Activated T-cell treated with anti-CD3 and anti-CD28 coated beads, Interleukin-2, amount 50 U/mL, for 24 hours (primary cell): ENCODE data around the gene CACNA1S.

Experiments used
- DNase-seq: peaks from one replicate; pipeline ENCODE4 v3.0.0-alpha.2; 2020
- H3K27ac Mint-ChIP-seq: 2 replicates; pipeline ENCODE4 v1.8.0; 2020; ENCODE audit warnings: mild to moderate bottlenecking, mixed read lengths
- H3K27me3 Mint-ChIP-seq: 2 replicates; pipeline ENCODE4 v1.8.0; 2020; ENCODE audit warnings: mixed read lengths
- H3K36me3 Mint-ChIP-seq: 2 replicates; pipeline ENCODE4 v1.8.0; 2020; ENCODE audit warnings: low read depth, mixed read lengths
- H3K4me1 Mint-ChIP-seq: 2 replicates; pipeline ENCODE4 v1.8.0; 2020; ENCODE audit warnings: low read depth, mixed read lengths
- H3K4me3 Mint-ChIP-seq: 2 replicates; pipeline ENCODE4 v1.8.0; 2020; ENCODE audit warnings: mild to moderate bottlenecking, moderate library complexity, mixed read lengths
- H3K9me3 Mint-ChIP-seq: 2 replicates; pipeline ENCODE4 v1.8.0; 2020; ENCODE audit warnings: mixed read lengths

Gene CACNA1S

GRCh38 chr1:201143726-201144635 lies 31.8 kb upstream of the CACNA1S start:
- peak; percentile 12 for DNase-seq
- H3K4me1 Mint-ChIP-seq = no peaks in the 10 kb centered on the region
- H3K27me3 Mint-ChIP-seq = no peaks in the 10 kb centered on the region
- no peak overlapping the region for H3K27ac Mint-ChIP-seq
- no peaks in the 10 kb centered on the region for H3K9me3 Mint-ChIP-seq
- peaks cover 73% of the 10 kb centered on the region for H3K36me3 Mint-ChIP-seq
- H3K4me3 Mint-ChIP-seq = no peak overlapping the region

GRCh38 chr1:201142849-201143725 lies 30.9 kb upstream of the CACNA1S start:
- no peak overlapping the region for H3K27ac Mint-ChIP-seq
- no peak overlapping the region for H3K4me3 Mint-ChIP-seq
- no peaks in the 10 kb centered on the region for H3K4me1 Mint-ChIP-seq
- H3K9me3 Mint-ChIP-seq = no peaks in the 10 kb centered on the region
- peak; percentile 13 for DNase-seq
- peaks cover 71% of the 10 kb centered on the region for H3K36me3 Mint-ChIP-seq
- H3K27me3 Mint-ChIP-seq = no peaks in the 10 kb centered on the region

DNA sequence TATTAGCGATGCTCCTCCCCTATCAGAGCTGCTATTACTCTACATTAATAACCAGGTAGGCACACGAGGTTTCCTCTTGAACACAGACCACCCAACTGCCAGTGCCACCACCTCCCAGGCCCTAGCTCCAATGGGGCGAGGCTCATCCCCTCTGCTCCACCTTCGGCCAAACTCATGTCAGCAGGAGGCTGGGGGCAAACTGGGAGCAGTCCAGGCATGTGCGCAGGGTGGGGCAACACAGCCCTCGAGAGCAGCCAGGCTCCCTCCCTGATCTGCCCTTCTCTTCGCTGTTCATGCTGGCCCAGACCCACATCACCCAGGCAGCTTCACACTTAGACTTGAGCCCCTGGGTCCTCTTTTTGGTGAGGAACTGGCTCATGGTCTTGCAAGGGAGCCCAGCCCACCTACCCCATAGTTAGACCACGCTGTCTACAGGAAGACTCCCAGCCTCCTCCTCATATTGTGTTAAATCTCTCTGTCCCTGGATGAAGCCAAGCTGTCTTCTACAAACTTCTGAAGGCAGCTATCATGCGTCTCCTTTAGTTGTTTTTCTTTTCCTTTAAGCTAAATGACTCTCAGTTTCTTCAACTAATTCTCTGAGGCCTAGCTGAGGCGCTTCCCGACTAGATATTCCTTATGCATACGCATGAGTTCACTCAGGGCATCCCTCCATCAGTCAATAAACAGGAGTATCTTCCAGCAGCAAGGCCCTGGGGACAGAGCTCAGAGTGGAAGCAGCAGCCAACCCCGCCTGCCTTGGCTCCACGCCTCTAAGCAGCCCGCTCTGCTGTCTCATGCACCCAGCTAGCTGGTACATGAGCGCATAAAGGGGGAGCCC lies 30.0 kb upstream of the CACNA1S start:
- Mint-ChIP-seq H3K27ac (no peak overlapping the region), H3K36me3 (peaks cover 68% of the 10 kb centered on the region), H3K4me1 (no peaks in the 10 kb centered on the region), H3K9me3 (no peaks in the 10 kb centered on the region), H3K27me3 (no peaks in the 10 kb centered on the region), H3K4me3 (no peak overlapping the region)
- DNase-seq = peak; percentile 22

GRCh38 chr1:201141418-201141817 lies 29.2 kb upstream of the CACNA1S start:
- H3K9me3 Mint-ChIP-seq = no peaks in the 10 kb centered on the region
- no peak overlapping the region for H3K27ac Mint-ChIP-seq
- no peaks in the 10 kb centered on the region for H3K4me1 Mint-ChIP-seq
- no peaks in the 10 kb centered on the region for H3K27me3 Mint-ChIP-seq
- H3K36me3 Mint-ChIP-seq = peaks cover 64% of the 10 kb centered on the region
- H3K4me3 Mint-ChIP-seq = no peak overlapping the region
- DNase-seq = peak; percentile 12

DNA sequence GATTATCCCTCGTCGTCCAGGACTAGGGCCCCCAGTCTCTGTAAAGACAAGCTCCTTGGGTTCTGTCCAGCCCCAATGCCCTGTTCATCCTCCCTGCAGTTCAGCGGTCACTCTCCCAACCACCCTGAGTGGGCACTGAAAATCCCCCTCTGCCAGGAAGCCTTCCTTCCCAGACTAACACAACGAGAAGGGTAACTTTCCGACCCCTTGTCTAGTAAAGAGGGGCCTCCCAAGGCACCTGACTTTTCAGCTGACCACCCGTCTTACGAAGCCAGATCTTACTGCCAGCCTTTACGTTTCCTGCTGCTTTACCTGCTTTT lies 28.7 kb upstream of the CACNA1S start:
- H3K4me1 Mint-ChIP-seq = no peaks in the 10 kb centered on the region
- H3K27me3 Mint-ChIP-seq = no peaks in the 10 kb centered on the region
- no peaks in the 10 kb centered on the region for H3K9me3 Mint-ChIP-seq
- peak; percentile 12 for DNase-seq
- H3K27ac Mint-ChIP-seq = no peak overlapping the region
- no peak overlapping the region for H3K4me3 Mint-ChIP-seq
- H3K36me3 Mint-ChIP-seq = peaks cover 60% of the 10 kb centered on the region

GRCh38 chr1:201140235-201140940 lies 28.2 kb upstream of the CACNA1S start:
- no peaks in the 10 kb centered on the region for H3K4me1 Mint-ChIP-seq
- no peaks in the 10 kb centered on the region for H3K9me3 Mint-ChIP-seq
- H3K4me3 Mint-ChIP-seq = no peak overlapping the region
- DNase-seq = peak; percentile 2
- peaks cover 59% of the 10 kb centered on the region for H3K36me3 Mint-ChIP-seq
- H3K27ac Mint-ChIP-seq = no peak overlapping the region
- no peaks in the 10 kb centered on the region for H3K27me3 Mint-ChIP-seq

- Mint-ChIP-seq H3K4me1 (no peaks in the 10 kb centered on the region), H3K4me3 (no peak overlapping the region), H3K9me3 (no peaks in the 10 kb centered on the region), H3K36me3 (peaks cover 56% of the 10 kb centered on the region), H3K27ac (no peak overlapping the region), H3K27me3 (no peaks in the 10 kb centered on the region)
- no peak for DNase-seq
Measured at GRCh38 chr1:201139756-201140155, 27.5 kb upstream of the CACNA1S start.

DNA sequence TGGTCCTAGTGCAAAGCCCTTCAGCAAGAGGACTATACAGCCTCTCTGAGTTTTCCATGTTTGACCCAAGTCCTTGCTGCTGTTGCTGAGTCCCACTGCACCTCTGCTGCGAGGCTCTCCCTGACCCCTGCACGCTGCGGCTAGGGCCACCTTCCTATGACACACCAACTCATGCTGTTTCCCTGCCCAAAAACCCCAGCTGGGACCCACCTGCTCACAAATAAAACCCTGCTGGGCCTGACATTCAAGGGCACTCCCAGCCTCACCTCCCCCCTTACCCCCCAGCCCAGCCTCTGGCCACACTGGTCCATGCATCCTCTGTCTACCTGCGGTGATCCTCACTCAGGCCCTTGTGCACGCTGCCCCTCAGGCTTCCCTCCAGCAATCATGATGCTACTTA lies 27.1 kb upstream of the CACNA1S start:
- no peak overlapping the region for H3K27ac Mint-ChIP-seq
- no peaks in the 10 kb centered on the region for H3K4me1 Mint-ChIP-seq
- H3K36me3 Mint-ChIP-seq = peaks cover 52% of the 10 kb centered on the region
- H3K9me3 Mint-ChIP-seq = no peaks in the 10 kb centered on the region
- no peak for DNase-seq
- H3K4me3 Mint-ChIP-seq = no peak overlapping the region
- no peaks in the 10 kb centered on the region for H3K27me3 Mint-ChIP-seq

DNA sequence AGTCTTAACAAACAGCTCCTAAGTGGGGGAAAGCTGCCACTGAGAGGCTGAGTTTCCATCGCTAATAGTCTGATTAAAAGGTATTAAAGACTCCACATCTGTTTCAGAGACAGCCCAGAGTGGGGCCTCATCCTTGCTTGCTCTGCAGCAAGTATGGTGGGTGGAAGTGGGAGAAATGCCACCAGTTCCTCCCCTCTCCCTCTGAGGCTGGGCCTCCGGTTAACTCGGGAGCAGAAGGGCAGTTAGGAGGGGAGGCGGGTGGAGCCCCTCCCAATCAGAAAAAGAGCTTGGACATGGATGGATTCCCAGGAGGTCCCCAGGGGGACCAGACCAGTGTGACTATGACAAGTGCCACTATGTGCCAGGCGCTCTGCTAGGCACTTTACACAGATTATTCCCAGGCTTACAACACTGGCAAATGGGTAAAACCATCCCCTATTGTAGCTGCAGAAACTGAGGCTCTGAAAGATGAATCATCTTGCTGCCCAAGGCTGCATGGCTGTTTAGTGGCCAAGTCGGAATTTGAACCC lies 26.1 kb upstream of the CACNA1S start:
- no peak overlapping the region for H3K4me3 Mint-ChIP-seq
- no peak for DNase-seq
- H3K9me3 Mint-ChIP-seq = no peaks in the 10 kb centered on the region
- H3K36me3 Mint-ChIP-seq = peaks cover 45% of the 10 kb centered on the region
- no peaks in the 10 kb centered on the region for H3K27me3 Mint-ChIP-seq
- H3K27ac Mint-ChIP-seq = no peak overlapping the region
- no peaks in the 10 kb centered on the region for H3K4me1 Mint-ChIP-seq

DNA sequence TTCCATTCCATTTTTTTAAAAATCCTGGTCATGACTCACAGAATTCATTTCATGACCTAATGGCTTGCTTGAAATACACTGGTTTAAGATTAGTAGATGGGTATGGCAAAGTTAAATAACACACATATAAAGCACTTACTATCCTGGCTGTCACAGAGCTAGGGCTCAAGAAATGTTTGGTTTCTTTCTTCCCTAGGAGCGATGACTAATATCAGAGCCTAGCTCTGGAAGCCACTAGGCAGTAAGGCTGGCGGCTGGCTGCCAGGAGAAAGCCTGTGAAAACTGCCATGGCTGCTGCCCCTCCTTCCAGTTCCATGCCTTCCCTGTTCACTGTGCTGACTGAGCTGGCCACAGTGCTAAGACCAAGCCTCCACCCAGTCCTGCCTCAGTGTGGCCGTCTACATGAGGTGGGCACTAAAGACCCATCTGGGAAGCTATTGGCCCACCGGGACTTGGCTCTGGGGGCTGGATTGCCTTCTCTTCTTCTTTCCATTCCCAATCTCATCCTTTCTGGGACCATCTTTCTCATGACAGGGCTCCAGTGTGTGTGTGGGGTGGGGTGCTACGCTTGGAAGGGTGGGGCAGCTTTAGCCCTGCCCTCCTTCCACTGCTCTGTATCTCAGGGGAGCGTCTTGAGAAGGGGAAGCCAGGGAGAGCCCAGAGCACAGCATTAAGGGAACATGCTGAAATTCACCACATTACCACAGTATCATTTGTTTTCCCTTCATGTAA lies 25.5 kb upstream of the CACNA1S start:
- no peak for DNase-seq
- Mint-ChIP-seq H3K4me3 (no peak overlapping the region), H3K9me3 (no peaks in the 10 kb centered on the region), H3K27ac (no peak overlapping the region), H3K36me3 (peaks cover 39% of the 10 kb centered on the region), H3K4me1 (no peaks in the 10 kb centered on the region), H3K27me3 (no peaks in the 10 kb centered on the region)

DNA sequence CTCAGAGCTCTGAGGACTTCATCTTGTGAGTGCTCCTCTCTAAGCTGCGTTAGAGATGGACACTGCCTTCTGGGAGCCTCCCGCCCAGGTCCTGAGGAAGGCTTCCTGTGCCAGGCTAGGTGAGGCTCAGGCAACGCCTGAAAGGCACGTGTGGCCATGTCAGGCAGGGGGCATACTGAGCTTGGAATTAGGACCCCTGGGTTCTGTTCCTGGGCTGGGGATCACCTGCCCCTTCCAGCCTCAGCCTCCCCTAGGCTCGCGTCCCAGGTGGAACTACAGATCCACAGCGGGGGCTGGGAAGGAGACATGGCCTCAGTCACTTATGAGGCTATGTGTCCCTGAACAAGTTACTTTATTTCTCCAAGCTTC lies 24.8 kb upstream of the CACNA1S start:
- H3K27me3 Mint-ChIP-seq = no peaks in the 10 kb centered on the region
- no peaks in the 10 kb centered on the region for H3K9me3 Mint-ChIP-seq
- no peak for DNase-seq
- peaks cover 33% of the 10 kb centered on the region for H3K36me3 Mint-ChIP-seq
- H3K4me1 Mint-ChIP-seq = no peaks in the 10 kb centered on the region
- H3K4me3 Mint-ChIP-seq = no peak overlapping the region
- no peak overlapping the region for H3K27ac Mint-ChIP-seq

DNA sequence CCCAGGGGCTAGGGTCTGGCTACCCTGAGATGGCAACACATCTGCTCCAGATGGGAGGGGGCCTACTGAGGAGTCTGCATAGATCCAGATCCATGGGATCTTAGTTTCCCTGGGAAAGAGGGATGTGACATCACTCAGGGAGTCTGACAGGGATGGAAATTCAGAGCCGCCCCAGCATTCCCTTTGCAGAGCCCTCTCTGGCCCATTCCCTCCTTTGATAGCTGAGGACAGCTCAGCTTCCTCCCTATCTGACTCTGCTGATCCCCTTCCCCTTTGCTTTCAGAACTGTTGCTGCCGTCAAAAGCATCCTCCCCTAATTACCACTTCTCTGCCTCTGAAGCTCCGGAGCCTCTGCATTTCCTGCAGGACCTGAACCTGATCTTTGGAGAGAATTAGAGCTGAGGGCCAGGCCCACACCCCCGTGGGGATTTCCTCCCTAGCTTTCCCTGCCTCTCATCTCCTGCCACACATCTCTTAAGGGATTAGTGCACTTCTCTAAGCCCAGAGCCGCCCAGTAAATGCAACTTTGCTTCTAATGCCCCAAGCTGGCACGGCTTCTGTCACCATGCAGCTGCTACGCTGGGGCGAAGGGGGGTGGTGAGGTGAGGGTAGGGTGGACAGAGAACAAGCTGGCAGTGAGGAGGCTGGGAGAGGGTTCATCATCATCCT lies 24.3 kb upstream of the CACNA1S start:
- Mint-ChIP-seq H3K9me3 (no peaks in the 10 kb centered on the region), H3K27ac (no peak overlapping the region), H3K4me3 (no peak overlapping the region), H3K4me1 (no peaks in the 10 kb centered on the region), H3K27me3 (no peaks in the 10 kb centered on the region), H3K36me3 (peaks cover 28% of the 10 kb centered on the region)
- no peak for DNase-seq

DNA sequence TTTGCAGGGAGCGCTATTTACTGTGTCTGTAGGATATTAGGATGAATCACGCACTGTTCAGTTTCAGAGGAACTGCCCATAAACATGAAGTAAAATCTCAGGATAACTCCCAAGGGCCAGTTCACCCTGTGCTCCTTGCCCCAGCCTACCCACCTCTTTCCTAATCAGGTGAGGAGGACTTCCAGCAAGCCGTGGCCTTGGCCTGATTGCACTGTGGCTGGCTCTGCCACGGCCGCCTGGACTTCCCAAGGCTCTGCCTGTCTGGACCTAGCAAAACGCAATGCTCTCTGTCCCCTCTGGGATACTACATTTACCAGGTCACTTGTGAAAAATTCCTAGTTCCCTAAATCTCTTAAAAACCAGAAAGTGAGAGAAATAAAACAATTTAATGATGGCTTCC lies 22.2 kb upstream of the CACNA1S start:
- Mint-ChIP-seq H3K4me3 (no peak overlapping the region), H3K27ac (no peak overlapping the region), H3K9me3 (no peaks in the 10 kb centered on the region), H3K36me3 (peaks cover 16% of the 10 kb centered on the region), H3K27me3 (no peaks in the 10 kb centered on the region), H3K4me1 (no peaks in the 10 kb centered on the region)
- DNase-seq = no peak
